Prostate gland (tissue), 2 donors: ENCODE measurements around the gene NOXO1. TPM values are rescaled to one million over a fixed set of nuclear protein-coding genes. Genes with fewer than 3 reads are reported as not detected.

Experiments used
- DNase-seq: peaks from one replicate; pipeline ENCODE4 v3.0.0-alpha.2; 2019; ENCODE audit warnings: low spot score
- H3K27ac ChIP-seq, 2 donors: fragments of 200-600 bp; sonication (generic); 2 replicates each; pipeline ENCODE4 v1.5.1; 2017 to 2019
- H3K27me3 ChIP-seq: fragments of 200-600 bp; sonication (generic); replicated peaks from 2 replicates; pipeline ENCODE4 v1.5.1; 2019; ENCODE audit not compliant: insufficient read depth
- H3K36me3 ChIP-seq, 2 donors: fragments of 200-600 bp; sonication (generic); 1 replicate in 1 of 2; 2 replicates in 1 of 2; pipeline versions ENCODE4 v1.5.1 to v1.8.1; 2017 to 2019
- H3K4me1 ChIP-seq: fragments of 200-600 bp; sonication (generic); replicated peaks from 2 replicates; pipeline ENCODE4 v1.5.1; 2019
- H3K4me3 ChIP-seq, 2 donors: fragments of 200-600 bp; sonication (generic); 2 replicates each; pipeline ENCODE4 v1.5.1; 2017 to 2019
- H3K9me3 ChIP-seq: fragments of 200-600 bp; sonication (generic); 2 replicates; pipeline ENCODE4 v1.5.1; 2017
- POLR2A ChIP-seq: fragments of 450-650 bp; IDR thresholded peaks from one replicate; pipeline ENCODE4 v1.6.1; 2016; ENCODE audit warnings: antibody characterized with exemption, mild to moderate bottlenecking
- POLR2AphosphoS5 ChIP-seq: sonication (generic); formaldehyde crosslinking; IDR thresholded peaks from one replicate; pipeline ENCODE4 v1.6.1; 2017; ENCODE audit warnings: antibody characterized with exemption
- WGBS: methylation state at CpG from one replicate; pipeline ENCODE4 v1.1.5; 2018; 5-methylcytosine and 5-hydroxymethylcytosine counted together
- intact Hi-C: fragments of 100-400 bp; cut with DNase I; formaldehyde crosslinking; loops from one replicate; pipeline ENCODE4 v1.14.2; 2022
- total RNA-seq, 2 donors: library from RNA; depleted of rRNA; stranded (reverse); fragments of >200 nt; gene quantifications; one replicate each; pipeline ENCODE4 v1.1.0, GENCODE V29; 2016
- TF ChIP-seq, protein P1 (sequence below), 4 experiments: fragments of 200-600 bp in 2 of 4; fragments of 450-650 bp in 2 of 4; sonication (generic) in 2 of 4; IDR thresholded peaks; 1 replicate in 3 of 4; 2 replicates in 1 of 4; pipeline ENCODE4 v1.5.1; 2016 to 2019; ENCODE audit warnings: antibody characterized with exemption in 4 of 4, mild to moderate bottlenecking in 2 of 4, moderate library complexity in 2 of 4

The NOXO1 gene
- total RNA-seq, 2 donors from 2014 or later: 0.32 to 5.0 TPM

DNA sequence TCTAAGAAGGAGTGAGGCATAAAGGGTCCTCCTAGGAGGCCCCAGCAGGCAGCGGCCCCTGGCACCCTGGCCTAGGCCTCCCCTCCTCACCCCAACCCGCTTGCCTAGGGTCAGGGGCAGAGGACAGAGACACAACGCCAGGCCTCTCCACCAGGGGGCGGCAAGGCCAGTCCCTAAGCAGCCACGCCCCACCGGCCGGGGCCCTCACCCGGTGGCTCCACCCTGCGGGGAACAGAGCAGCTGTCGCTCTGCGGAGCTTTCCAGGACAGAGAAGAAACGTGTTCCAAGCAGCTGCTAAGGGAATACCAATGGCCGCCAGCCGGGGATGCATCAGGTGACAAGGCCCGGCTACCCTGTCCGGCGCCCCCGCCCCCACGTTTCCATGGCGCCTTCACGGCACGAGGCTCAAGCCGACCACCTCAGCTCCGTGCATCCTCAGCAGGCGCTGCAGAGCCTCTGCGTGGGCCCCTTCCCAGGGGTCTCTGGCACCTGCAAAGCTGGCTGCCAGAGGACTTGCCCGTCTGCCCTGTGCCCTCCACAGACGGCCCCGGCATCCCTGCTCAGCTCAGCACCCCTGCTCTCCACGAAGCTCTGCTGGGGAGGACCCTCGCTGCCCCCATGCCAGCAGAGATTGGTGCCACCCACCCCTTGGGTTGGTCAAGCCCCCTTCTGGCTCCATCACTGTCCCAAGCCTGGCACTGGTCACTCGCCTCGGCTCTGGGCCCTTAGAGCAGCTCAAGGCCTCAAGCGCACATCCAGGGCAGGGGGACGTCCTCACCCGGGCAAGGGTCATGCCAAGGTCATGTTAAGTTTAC lies 22.8 kb upstream of the NOXO1 start:
- H3K27me3 ChIP-seq: no peaks in the 10 kb centered on the region
- 32% methylated on average over 34 of the region's 36 CpGs for WGBS
- H3K9me3 ChIP-seq: no peaks in the 10 kb centered on the region
- intact Hi-C loops: no loop called here
- no peak overlapping the region for H3K4me3 ChIP-seq
- no peak for TF ChIP-seq POLR2A
- peak; percentile 78 for TF ChIP-seq POLR2AphosphoS5
- TF ChIP-seq, protein P1, sequence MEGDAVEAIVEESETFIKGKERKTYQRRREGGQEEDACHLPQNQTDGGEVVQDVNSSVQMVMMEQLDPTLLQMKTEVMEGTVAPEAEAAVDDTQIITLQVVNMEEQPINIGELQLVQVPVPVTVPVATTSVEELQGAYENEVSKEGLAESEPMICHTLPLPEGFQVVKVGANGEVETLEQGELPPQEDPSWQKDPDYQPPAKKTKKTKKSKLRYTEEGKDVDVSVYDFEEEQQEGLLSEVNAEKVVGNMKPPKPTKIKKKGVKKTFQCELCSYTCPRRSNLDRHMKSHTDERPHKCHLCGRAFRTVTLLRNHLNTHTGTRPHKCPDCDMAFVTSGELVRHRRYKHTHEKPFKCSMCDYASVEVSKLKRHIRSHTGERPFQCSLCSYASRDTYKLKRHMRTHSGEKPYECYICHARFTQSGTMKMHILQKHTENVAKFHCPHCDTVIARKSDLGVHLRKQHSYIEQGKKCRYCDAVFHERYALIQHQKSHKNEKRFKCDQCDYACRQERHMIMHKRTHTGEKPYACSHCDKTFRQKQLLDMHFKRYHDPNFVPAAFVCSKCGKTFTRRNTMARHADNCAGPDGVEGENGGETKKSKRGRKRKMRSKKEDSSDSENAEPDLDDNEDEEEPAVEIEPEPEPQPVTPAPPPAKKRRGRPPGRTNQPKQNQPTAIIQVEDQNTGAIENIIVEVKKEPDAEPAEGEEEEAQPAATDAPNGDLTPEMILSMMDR (IDR thresholded peaks at IDR 0.05): peak; percentile 79 to 95 (median 88)
- H3K36me3 ChIP-seq: peaks cover 12 to 19% of the 10 kb centered on the region in 2 donors
- H3K4me1 ChIP-seq: peaks cover 25% of the 10 kb centered on the region
- H3K27ac ChIP-seq: no peak overlapping the region
- peak; percentile 81 for DNase-seq

DNA sequence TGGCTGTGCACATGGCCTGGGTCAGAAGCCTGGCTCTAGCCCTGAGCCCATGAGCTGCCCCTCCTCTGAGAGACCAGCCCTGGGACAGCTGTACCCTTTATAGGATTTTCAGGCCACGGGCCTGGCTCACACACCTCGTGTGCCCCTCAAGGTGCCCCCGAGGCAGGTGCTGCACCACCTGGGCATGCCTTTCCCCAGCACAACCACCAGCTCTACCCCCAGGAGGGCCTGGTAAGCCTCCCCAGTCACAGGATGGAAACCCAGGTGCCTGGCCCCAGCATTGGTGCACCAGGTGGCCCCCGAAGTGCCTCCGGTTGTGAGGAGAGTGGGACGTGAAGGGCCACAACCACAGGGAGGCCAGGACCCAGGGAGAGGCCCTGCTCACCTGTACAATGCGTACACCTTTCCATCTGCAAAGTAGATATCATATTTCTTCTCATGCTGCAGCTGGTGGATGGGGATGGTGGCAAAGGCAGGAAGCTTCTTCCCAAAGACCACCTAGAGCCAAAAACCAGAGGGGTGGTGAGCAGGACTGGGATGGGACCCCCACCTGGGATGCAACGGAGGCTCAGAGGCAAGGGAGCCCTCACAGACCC lies 22.1 kb upstream of the NOXO1 start:
- intact Hi-C loops: no loop called here
- no peak for DNase-seq
- TF ChIP-seq, protein P1 (IDR thresholded peaks at IDR 0.05): no peak
- TF ChIP-seq POLR2A (no peak), POLR2AphosphoS5 (no peak)
- peaks cover 19% of the 10 kb centered on the region for H3K4me1 ChIP-seq
- no peak overlapping the region for H3K27ac ChIP-seq
- no peaks in the 10 kb centered on the region for H3K27me3 ChIP-seq
- H3K36me3 ChIP-seq: peaks cover 12 to 25% of the 10 kb centered on the region in 2 donors
- no peak overlapping the region for H3K4me3 ChIP-seq
- WGBS: 88% methylated on average over 8 of the region's 8 CpGs
- H3K9me3 ChIP-seq: no peaks in the 10 kb centered on the region

DNA sequence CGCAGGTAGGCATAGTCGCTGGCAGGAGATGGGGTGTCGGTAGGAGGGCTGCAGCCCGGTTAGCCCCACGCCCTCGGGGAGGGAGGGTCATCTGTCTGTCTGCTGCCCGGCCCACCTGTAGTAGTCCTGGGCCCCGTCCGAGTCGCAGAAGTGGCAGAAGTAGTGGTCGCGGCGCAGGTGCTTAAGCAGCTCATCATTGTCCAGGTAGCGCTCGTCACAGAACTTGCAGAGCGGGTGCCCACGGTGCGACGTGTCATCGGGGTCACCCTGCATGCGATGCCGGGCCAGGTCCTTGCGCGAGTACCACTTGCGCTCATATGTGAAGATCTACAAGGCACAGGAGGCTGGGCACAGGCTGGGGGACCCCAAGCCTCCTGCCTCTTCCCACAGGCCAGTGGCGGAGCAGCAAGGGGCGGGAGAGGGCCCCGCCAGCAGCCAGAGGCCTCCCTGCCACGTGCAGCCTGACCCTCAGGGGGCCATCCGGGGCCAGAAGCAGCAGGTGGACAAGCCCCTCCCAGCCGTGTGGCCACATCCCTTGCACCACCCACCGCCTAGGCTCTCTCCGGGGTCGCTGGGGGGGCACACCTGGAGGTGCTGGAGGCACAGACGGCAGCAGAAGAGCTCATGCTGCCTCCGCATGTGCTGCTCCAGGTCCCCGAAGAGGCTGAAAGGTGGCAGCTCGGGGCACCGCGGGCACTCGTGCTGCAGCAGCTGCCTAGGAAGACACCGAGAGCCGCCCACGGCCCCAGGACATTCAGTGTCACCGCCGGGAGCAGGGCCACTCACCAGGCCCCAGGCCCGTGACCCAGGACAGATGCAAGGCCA lies 21.3 kb upstream of the NOXO1 start:
- peaks cover 12 to 32% of the 10 kb centered on the region in 2 donors for H3K36me3 ChIP-seq

DNA sequence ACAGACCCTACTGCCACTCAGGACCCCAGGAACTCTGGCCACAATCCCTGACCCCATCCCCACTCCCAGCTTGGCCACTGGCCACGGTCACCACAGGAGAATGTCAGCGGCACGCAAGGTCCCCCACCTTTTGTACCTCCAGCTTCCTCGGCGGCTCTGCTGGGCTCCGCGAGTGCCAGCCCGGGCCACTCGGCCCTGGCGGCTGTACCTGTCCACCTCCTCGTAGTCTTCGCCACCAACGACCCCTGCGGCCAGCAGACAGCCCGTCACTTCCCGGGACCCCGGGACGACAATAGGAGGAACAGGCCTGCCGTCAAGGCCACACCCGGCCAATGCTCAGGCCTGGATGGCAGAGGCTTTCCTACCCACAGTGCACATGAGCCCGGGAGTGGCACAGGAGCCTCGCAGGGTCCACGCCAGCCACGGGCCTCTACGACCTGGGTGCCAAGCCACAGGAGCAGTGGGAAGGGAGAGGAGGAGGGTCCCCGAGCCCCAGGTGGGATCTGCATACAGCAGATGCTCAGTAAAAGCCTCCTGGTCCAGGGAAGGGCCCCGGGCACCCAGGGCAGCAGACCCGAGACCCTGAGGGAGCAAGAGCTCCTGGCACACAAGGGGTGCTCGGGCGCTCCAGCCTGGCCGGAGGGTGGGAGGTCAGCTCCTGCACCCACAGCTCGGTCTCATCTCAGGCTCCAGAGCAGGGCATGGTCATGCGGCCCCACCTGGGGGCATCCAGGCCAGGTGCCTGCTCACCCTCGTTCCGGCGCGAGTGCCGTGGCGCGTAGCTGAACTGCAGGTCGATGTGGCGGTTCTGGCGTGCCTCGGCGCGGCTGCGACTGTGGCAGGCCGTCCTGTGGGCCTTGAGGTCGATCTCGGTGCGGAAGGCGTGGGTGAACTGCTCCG lies 20.4 kb upstream of the NOXO1 start:
- H3K4me3 ChIP-seq: no peak overlapping the region
- TF ChIP-seq, protein P1 (IDR thresholded peaks at IDR 0.05): no peak
- no peak for TF ChIP-seq POLR2A
- TF ChIP-seq POLR2AphosphoS5: no peak
- H3K27ac ChIP-seq: no peak overlapping the region
- WGBS: 96% methylated on average over 51 of the region's 53 CpGs
- no peaks in the 10 kb centered on the region for H3K9me3 ChIP-seq
- H3K36me3 ChIP-seq: peaks cover 12 to 32% of the 10 kb centered on the region in 2 donors
- no peak for DNase-seq
- H3K4me1 ChIP-seq: peaks cover 5% of the 10 kb centered on the region
- H3K27me3 ChIP-seq: no peaks in the 10 kb centered on the region
- intact Hi-C loops: no loop called here

More for the DNA sequence above, 21.3 kb upstream of the NOXO1 start:
- Histone ChIP-seq H3K27me3 (no peaks in the 10 kb centered on the region), H3K4me1 (peaks cover 11% of the 10 kb centered on the region), H3K27ac (no peak overlapping the region), H3K9me3 (no peaks in the 10 kb centered on the region), H3K4me3 (no peak overlapping the region)
- no peak for DNase-seq
- no peak for TF ChIP-seq POLR2A
- intact Hi-C loops: no loop called here
- 90% methylated on average over 33 of the region's 47 CpGs for whole genome bisulfite sequencing
